A549 (cell line): ENCODE data around the gene KCTD12. TPM values are rescaled to one million over a fixed set of nuclear protein-coding genes. Genes with fewer than 3 reads are reported as not detected.

Source experiments
- ATAC-seq, 2 experiments: fragments of 200-7000 bp in 1 of 2; fragments of >200 bp in 1 of 2; cut with Nextera tagmentation in 1 of 2; cut with Tn5 transposase in 1 of 2; 3 replicates each; pipeline versions ENCODE4 v1.8.0 to v1.9.1; 2018 to 2020; ENCODE audit warnings: mild to moderate bottlenecking in 1 of 2, moderate library complexity in 1 of 2
- CTCF ChIA-PET: fragments of 300-600 bp; sonication (Branson Sonifier 250); formaldehyde crosslinking; extraction: SDS; loops from one replicate; lab custom pipeline; 2021; ENCODE audit warnings: antibody characterized with exemption, inconsistent platforms; lab: Yijun Ruan, JAX
- POLR2A ChIA-PET: fragments of 350-600 bp; formaldehyde crosslinking; extraction: SDS; loops from one replicate; lab custom pipeline; 2021; ENCODE audit warnings: antibody characterized with exemption, inconsistent platforms; lab: Yijun Ruan, JAX
- DNase-seq, 2 experiments: peaks; one replicate each; pipeline versions ENCODE4 v3.0.0 to v3.0.0-alpha.2; 2011 to 2016; ENCODE audit warnings: low read depth in 1 of 2, low spot score in 1 of 2
- FAIRE-seq: peaks from 2 replicates; lab custom pipeline; 2011; peaks lifted over from hg19 to GRCh38; lab: Jason Lieb, UNC
- H3K27ac ChIP-seq, 2 experiments: fragments of >200 bp; sonication (Bioruptor Twin); formaldehyde crosslinking; 3 replicates each; pipeline ENCODE4 v1.5.1; 2016 to 2017
- H3K4me1 ChIP-seq: fragments of >200 bp; sonication (Bioruptor Twin); formaldehyde crosslinking; 3 replicates; pipeline ENCODE4 v1.6.1; 2016
- H3K4me2 ChIP-seq: fragments of >200 bp; sonication (Bioruptor Twin); formaldehyde crosslinking; 3 replicates; pipeline ENCODE4 v1.6.1; 2016
- H3K4me3 ChIP-seq: fragments of >200 bp; sonication (Bioruptor Twin); formaldehyde crosslinking; 3 replicates; pipeline ENCODE4 v1.5.1; 2016
- H3K9me3 ChIP-seq: fragments of >200 bp; sonication (Bioruptor Twin); formaldehyde crosslinking; 3 replicates; pipeline ENCODE4 v1.6.1; 2016
- BHLHE40 ChIP-seq: IDR thresholded peaks from 2 replicates; pipeline ENCODE4 v1.6.1; 2012; ENCODE audit warnings: low read depth, low read length, inconsistent platforms
- EHF ChIP-seq: fragments of 250-450 bp; sonication (Bioruptor Pico); IDR thresholded peaks from 2 replicates; pipeline ENCODE4 v1.5.0; 2020; ENCODE audit warnings: mild to moderate bottlenecking
- FOXS1 ChIP-seq: fragments of 250-450 bp; sonication (Bioruptor Pico); IDR thresholded peaks from 2 replicates; pipeline ENCODE4 v1.5.0; 2020; ENCODE audit warnings: mild to moderate bottlenecking, moderate library complexity
- HDAC2 ChIP-seq: fragments of 200-600 bp; sonication (generic); IDR thresholded peaks from 2 replicates; pipeline ENCODE4 v1.6.1; 2016
- HEYL ChIP-seq: fragments of 250-450 bp; sonication (Bioruptor Pico); IDR thresholded peaks from 2 replicates; pipeline ENCODE4 v1.8.0; 2021; ENCODE audit warnings: mild to moderate bottlenecking, moderate library complexity
- HOXB5 ChIP-seq: fragments of 250-450 bp; sonication (Bioruptor Pico); IDR thresholded peaks from 2 replicates; pipeline ENCODE4 v1.5.0; 2020; ENCODE audit warnings: mild to moderate bottlenecking, moderate library complexity
- KDM5A ChIP-seq: fragments of 200-600 bp; sonication (generic); IDR thresholded peaks from 2 replicates; pipeline ENCODE4 v1.6.1; 2016; ENCODE audit warnings: antibody characterized with exemption, mild to moderate bottlenecking
- NFE2L2 ChIP-seq: fragments of 150-350 bp; conservative IDR thresholded peaks from 2 replicates; pipeline ENCODE4 v1.6.1; 2014; ENCODE audit warnings: low read length
- NR3C1 ChIP-seq: fragments of >200 bp; sonication (Bioruptor Twin); formaldehyde crosslinking; IDR thresholded peaks from 3 replicates; pipeline ENCODE4 v1.6.1; 2017
- PHF8 ChIP-seq: fragments of 200-600 bp; sonication (generic); IDR thresholded peaks from 2 replicates; pipeline ENCODE4 v1.6.1; 2016; ENCODE audit warnings: low read depth, mild to moderate bottlenecking, antibody characterized with exemption, moderate library complexity, borderline replicate concordance
- POLR2A ChIP-seq: IDR thresholded peaks from 2 replicates; pipeline ENCODE4 v1.6.1; 2012; ENCODE audit warnings: mild to moderate bottlenecking, low read length
- RARB ChIP-seq: fragments of 250-450 bp; sonication (Bioruptor Pico); IDR thresholded peaks from 2 replicates; pipeline ENCODE4 v1.8.0; 2021; ENCODE audit warnings: mild to moderate bottlenecking, moderate library complexity
- RCOR1 ChIP-seq: fragments of 150-350 bp; IDR thresholded peaks from 2 replicates; pipeline ENCODE4 v1.6.1; 2014; ENCODE audit warnings: antibody characterized with exemption, low read length, low read depth
- RFX5 ChIP-seq: fragments of 450-650 bp; IDR thresholded peaks from 2 replicates; pipeline ENCODE4 v1.7.1; 2014; ENCODE audit warnings: antibody characterized with exemption, mild to moderate bottlenecking, moderate library complexity
- SMC3 ChIP-seq: fragments of >200 bp; sonication (Bioruptor Twin); formaldehyde crosslinking; IDR thresholded peaks from 3 replicates; pipeline ENCODE4 v1.6.1; 2018; ENCODE audit warnings: inconsistent platforms
- ZC3H11A ChIP-seq: fragments of 450-650 bp; IDR thresholded peaks from 2 replicates; pipeline ENCODE4 v1.6.1; 2014; ENCODE audit warnings: antibody characterized with exemption, mild to moderate bottlenecking
- ZNF302 ChIP-seq: fragments of 250-450 bp; sonication (Bioruptor Pico); IDR thresholded peaks from 2 replicates; pipeline ENCODE4 v1.9.0; 2021; ENCODE audit warnings: inconsistent platforms, mild to moderate bottlenecking, moderate library complexity
- ZSCAN20 ChIP-seq: fragments of 250-450 bp; sonication (Bioruptor Pico); IDR thresholded peaks from 2 replicates; pipeline ENCODE4 v1.8.0; 2022; ENCODE audit warnings: mild to moderate bottlenecking, moderate library complexity
- WGBS: methylation state at CpG from one replicate; pipeline ENCODE4 v1.1.6; 2017; ENCODE audit errors: missing lambda C conversion rate; 5-methylcytosine and 5-hydroxymethylcytosine counted together
- polyA plus RNA-seq, 4 experiments: library from polyadenylated mRNA; depleted of rRNA in 3 of 4; stranded (reverse); fragments of >200 nt; fragmentation: RNase III in 1 of 4; extraction: RNeasy Plus Mini Kit Qiagen cat#74134 plus additional on column Dnase treatment in 1 of 4; gene quantifications; 2 replicates in 3 of 4; 3 replicates in 1 of 4; pipeline ENCODE4 v1.2.3, GENCODE V29; 2011 to 2017
- TF ChIP-seq, protein P1 (sequence below): fragments of 250-450 bp; sonication (Bioruptor Pico); IDR thresholded peaks from 2 replicates; pipeline ENCODE4 v1.5.0; 2021; ENCODE audit warnings: mild to moderate bottlenecking, moderate library complexity, borderline replicate concordance
- TF ChIP-seq, protein P2 (sequence below): IDR thresholded peaks from 2 replicates; pipeline ENCODE4 v1.6.1; 2012; ENCODE audit warnings: low read depth, borderline replicate concordance
- TF ChIP-seq, protein P3 (sequence below): fragments of >200 bp; sonication (Bioruptor Twin); formaldehyde crosslinking; IDR thresholded peaks from 3 replicates; pipeline ENCODE4 v1.5.1; 2016

Gene KCTD12
- polyA plus RNA-seq, 2 of the 4 experiments (the other 2 are of a cell fraction): 0.71 to 0.90 TPM

DNA sequence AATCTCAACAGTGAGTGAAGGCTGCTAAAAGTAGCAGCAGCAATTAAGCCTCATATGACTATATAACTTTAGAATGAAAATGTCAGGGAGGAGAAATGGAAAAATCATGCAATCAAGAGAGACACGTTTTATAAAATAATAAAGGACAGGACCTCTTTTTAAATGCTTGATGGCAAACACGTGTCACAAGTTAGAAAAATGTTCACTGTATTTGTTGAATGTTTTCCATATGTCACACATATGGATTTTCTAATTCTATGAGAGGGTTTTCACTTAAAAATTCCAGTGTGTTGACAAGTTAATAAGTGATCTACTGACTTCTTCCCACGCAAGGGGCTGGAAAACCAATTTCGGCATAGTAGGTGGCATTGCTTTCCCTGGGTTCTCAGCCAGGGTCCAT, 27.7 kb upstream of the KCTD12 start:
- Histone ChIP-seq H3K9me3 (no peaks in the 10 kb centered on the region), H3K4me1 (no peaks in the 10 kb centered on the region), H3K4me2 (no peak overlapping the region), H3K27ac (no peak overlapping the region), H3K4me3 (no peak overlapping the region)
- TF ChIP-seq FOXS1 (no peak), ZSCAN20 (CRISPR knock-in tag) (no peak)
- POLR2A ChIA-PET: no interaction called here
- WGBS: 23% methylated on average over 4 of the region's 4 CpGs
- CTCF ChIA-PET: no interaction called here
- FAIRE-seq (no peak), ATAC-seq (no peak), DNase-seq (no peak)

DNA sequence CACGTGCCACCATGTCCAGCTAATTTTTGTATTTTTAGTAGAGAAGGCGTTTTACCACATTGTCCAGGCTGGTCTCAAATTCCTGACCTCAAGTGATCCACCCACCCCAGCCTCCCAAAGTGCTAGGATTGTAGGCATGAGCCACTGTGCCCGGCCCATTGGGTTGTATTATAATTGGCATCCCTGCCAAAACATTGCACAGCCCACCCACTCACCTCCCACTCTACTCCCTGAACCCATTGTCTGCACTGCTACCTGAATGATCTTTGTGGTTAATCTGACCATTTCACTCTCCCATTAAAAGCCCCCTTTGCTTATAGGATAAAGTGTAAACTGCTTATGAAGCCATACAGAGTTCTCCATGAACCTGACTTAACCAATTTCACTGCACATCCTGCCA, 26.3 kb upstream of the KCTD12 start:
- no peak overlapping the region for H3K27ac ChIP-seq
- WGBS: 7% methylated on average over 3 of the region's 3 CpGs
- no peak for TF ChIP-seq RARB (CRISPR knock-in tag)
- TF ChIP-seq, protein P1, sequence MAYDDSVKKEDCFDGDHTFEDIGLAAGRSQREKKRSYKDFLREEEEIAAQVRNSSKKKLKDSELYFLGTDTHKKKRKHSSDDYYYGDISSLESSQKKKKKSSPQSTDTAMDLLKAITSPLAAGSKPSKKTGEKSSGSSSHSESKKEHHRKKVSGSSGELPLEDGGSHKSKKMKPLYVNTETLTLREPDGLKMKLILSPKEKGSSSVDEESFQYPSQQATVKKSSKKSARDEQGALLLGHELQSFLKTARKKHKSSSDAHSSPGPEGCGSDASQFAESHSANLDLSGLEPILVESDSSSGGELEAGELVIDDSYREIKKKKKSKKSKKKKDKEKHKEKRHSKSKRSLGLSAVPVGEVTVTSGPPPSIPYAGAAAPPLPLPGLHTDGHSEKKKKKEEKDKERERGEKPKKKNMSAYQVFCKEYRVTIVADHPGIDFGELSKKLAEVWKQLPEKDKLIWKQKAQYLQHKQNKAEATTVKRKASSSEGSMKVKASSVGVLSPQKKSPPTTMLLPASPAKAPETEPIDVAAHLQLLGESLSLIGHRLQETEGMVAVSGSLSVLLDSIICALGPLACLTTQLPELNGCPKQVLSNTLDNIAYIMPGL (CRISPR knock-in tag): no peak
- TF ChIP-seq HDAC2: no peak
- no peak for TF ChIP-seq ZC3H11A
- TF ChIP-seq, protein P2, sequence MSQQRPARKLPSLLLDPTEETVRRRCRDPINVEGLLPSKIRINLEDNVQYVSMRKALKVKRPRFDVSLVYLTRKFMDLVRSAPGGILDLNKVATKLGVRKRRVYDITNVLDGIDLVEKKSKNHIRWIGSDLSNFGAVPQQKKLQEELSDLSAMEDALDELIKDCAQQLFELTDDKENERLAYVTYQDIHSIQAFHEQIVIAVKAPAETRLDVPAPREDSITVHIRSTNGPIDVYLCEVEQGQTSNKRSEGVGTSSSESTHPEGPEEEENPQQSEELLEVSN: no peak
- no peak for TF ChIP-seq NFE2L2
- TF ChIP-seq, protein P3, sequence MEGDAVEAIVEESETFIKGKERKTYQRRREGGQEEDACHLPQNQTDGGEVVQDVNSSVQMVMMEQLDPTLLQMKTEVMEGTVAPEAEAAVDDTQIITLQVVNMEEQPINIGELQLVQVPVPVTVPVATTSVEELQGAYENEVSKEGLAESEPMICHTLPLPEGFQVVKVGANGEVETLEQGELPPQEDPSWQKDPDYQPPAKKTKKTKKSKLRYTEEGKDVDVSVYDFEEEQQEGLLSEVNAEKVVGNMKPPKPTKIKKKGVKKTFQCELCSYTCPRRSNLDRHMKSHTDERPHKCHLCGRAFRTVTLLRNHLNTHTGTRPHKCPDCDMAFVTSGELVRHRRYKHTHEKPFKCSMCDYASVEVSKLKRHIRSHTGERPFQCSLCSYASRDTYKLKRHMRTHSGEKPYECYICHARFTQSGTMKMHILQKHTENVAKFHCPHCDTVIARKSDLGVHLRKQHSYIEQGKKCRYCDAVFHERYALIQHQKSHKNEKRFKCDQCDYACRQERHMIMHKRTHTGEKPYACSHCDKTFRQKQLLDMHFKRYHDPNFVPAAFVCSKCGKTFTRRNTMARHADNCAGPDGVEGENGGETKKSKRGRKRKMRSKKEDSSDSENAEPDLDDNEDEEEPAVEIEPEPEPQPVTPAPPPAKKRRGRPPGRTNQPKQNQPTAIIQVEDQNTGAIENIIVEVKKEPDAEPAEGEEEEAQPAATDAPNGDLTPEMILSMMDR: no peak
- TF ChIP-seq KDM5A: no peak
- no peak for TF ChIP-seq ZNF302
- TF ChIP-seq HOXB5: no peak
- no peak for TF ChIP-seq NR3C1
- TF ChIP-seq BHLHE40: no peak
- no peak for TF ChIP-seq POLR2A
- TF ChIP-seq EHF (CRISPR knock-in tag): no peak
- no peak for TF ChIP-seq RFX5
- POLR2A ChIA-PET: no interaction called here
- H3K4me3 ChIP-seq: no peak overlapping the region
- ATAC-seq (no peak), DNase-seq (no peak), FAIRE-seq (no peak)
- no peaks in the 10 kb centered on the region for H3K9me3 ChIP-seq
- H3K4me2 ChIP-seq: no peak overlapping the region
- CTCF ChIA-PET: no interaction called here
- H3K4me1 ChIP-seq: no peaks in the 10 kb centered on the region

DNA sequence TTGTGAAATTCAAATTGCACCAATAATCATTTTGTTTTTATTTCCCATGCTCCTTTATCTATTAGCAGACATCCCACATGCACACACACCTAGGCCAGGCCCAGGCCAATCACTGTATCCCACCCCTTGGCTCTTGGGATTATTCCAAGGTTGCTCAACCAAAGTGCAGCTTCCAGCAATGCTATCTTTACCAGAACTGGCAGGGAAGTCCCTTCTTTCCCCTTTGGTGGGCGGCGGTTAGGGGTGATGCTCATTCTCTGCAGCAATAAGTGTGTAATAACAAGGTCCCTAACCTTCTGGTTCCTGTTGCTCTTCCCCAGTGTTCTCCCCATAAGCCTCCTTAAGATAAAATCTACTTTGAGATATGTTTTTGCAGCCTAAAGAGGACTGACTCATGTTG, 18.3 kb upstream of the KCTD12 start:
- Histone ChIP-seq H3K27ac (no peak overlapping the region), H3K9me3 (no peaks in the 10 kb centered on the region; the same call in 2 of the 3 replicates), H3K4me3 (no peak overlapping the region), H3K4me1 (no peaks in the 10 kb centered on the region), H3K4me2 (no peak overlapping the region)
- CTCF ChIA-PET: interaction anchor here (1.0 to 3.3 kb wide), 4 partner anchors 214 to 1209 kb away, joined by 4 to 14 read pairs (median 6); no protein-coding TSS in a partner anchor
- POLR2A ChIA-PET: no interaction called here
- FAIRE-seq (no peak), DNase-seq (no peak), ATAC-seq (no peak)
- TF ChIP-seq HEYL (CRISPR knock-in tag) (no peak), ZC3H11A (no peak), RCOR1 (no peak), SMC3 (no peak), NR3C1 (no peak), PHF8 (no peak)
- 65% methylated on average over 2 of the region's 2 CpGs for WGBS
